K562 (cell line): Measurements from ENCODE around the gene ATG10. TPM values are rescaled to one million over a fixed set of nuclear protein-coding genes. Genes with fewer than 3 reads are reported as not detected.

Experiments
- ARID1B ChIP-seq: fragments of 450-650 bp; IDR thresholded peaks from 2 replicates; pipeline ENCODE4 v1.6.1; 2016; ENCODE audit warnings: antibody characterized with exemption, mild to moderate bottlenecking, inconsistent platforms
- BACH1 ChIP-seq: fragments of 200-800 bp; sonication (Bioruptor generic); IDR thresholded peaks from 2 replicates; pipeline ENCODE4 v1.6.1; 2016; ENCODE audit warnings: missing genetic modification characterization, missing compliant biosample characterization
- BCOR ChIP-seq: fragments of 450-650 bp; IDR thresholded peaks from 2 replicates; pipeline ENCODE4 v1.6.1; 2016
- CTBP1 ChIP-seq: fragments of 450-650 bp; IDR thresholded peaks from 2 replicates; pipeline ENCODE4 v1.6.1; 2016; ENCODE audit warnings: borderline replicate concordance
- L3MBTL2 ChIP-seq: fragments of 450-650 bp; IDR thresholded peaks from 2 replicates; pipeline ENCODE4 v1.6.1; 2016; ENCODE audit warnings: mild to moderate bottlenecking, moderate library complexity
- MAFF ChIP-seq: IDR thresholded peaks from 2 replicates; pipeline ENCODE4 v1.6.1; 2012; ENCODE audit warnings: low read length, improper control_type of control experiment
- NFE2L1 ChIP-seq: fragments of 450-650 bp; IDR thresholded peaks from 2 replicates; pipeline ENCODE4 v1.6.1; 2016; ENCODE audit warnings: missing genetic modification characterization, low read depth, mild to moderate bottlenecking, missing compliant biosample characterization, moderate library complexity, borderline replicate concordance
- PBX2 ChIP-seq, 2 experiments: IDR thresholded peaks in 1 of 2; conservative IDR thresholded peaks in 1 of 2; 2 replicates each; pipeline ENCODE4 v1.6.1; 2016; ENCODE audit warnings: low read depth in 2 of 2, mild to moderate bottlenecking in 1 of 2, missing compliant biosample characterization in 1 of 2, missing genetic modification characterization in 1 of 2, moderate library complexity in 1 of 2
- SFPQ ChIP-seq: fragments of 200-400 bp; formaldehyde crosslinking; IDR thresholded peaks from 2 replicates; pipeline ENCODE4 v1.6.1; 2017; ENCODE audit warnings: mild to moderate bottlenecking, low read depth, low read length, moderate library complexity
- STAT6 ChIP-seq: sonication (generic); formaldehyde crosslinking; IDR thresholded peaks from 2 replicates; pipeline ENCODE4 v1.8.1; 2023; ENCODE audit warnings: mild to moderate bottlenecking, missing genetic modification reagents
- ZFP1 ChIP-seq: fragments of 450-650 bp; formaldehyde crosslinking; IDR thresholded peaks from 2 replicates; pipeline ENCODE4 v1.4.0; 2020; ENCODE audit warnings: mild to moderate bottlenecking, mixed read lengths
- ZNF316 ChIP-seq: fragments of 450-650 bp; IDR thresholded peaks from 2 replicates; pipeline ENCODE4 v1.6.1; 2016
- polyA plus RNA-seq, 8 experiments: library from polyadenylated mRNA; depleted of rRNA in 4 of 8; stranded (reverse) in 5 of 8; unstranded in 3 of 8; fragments of >200 nt; fragmentation: Nextera tagmentation in 2 of 8; fragmentation: Illumina TruSeq in 1 of 8; extraction: Ambion mirVana in 2 of 8; extraction: Trizol in 1 of 8; gene quantifications; 2 replicates each; pipeline versions ENCODE4 v1.2.1 to v1.2.3, GENCODE V29; 2011 to 2014; ENCODE audit warnings: inconsistent platforms in 1 of 8, missing spikeins in 1 of 8
- total RNA-seq, 7 experiments: library from RNA; depleted of rRNA in 6 of 7; stranded (reverse); fragments of >200 nt in 6 of 7; fragmentation: Illumina TruSeq in 2 of 7; extraction: Trizol in 2 of 7; gene quantifications; 2 replicates each; pipeline versions ENCODE4 v1.2.1 to v1.2.3, GENCODE V29; 2011 to 2021; ENCODE audit warnings: low replicate concordance in 1 of 7

ATG10 gene
- total and polyA plus RNA-seq, 9 of the 15 experiments (the other 6 are each of a cell fraction or from before 2014, with no cell fraction given) = 7.0 to 18.8 (median 14.6) TPM

DNA sequence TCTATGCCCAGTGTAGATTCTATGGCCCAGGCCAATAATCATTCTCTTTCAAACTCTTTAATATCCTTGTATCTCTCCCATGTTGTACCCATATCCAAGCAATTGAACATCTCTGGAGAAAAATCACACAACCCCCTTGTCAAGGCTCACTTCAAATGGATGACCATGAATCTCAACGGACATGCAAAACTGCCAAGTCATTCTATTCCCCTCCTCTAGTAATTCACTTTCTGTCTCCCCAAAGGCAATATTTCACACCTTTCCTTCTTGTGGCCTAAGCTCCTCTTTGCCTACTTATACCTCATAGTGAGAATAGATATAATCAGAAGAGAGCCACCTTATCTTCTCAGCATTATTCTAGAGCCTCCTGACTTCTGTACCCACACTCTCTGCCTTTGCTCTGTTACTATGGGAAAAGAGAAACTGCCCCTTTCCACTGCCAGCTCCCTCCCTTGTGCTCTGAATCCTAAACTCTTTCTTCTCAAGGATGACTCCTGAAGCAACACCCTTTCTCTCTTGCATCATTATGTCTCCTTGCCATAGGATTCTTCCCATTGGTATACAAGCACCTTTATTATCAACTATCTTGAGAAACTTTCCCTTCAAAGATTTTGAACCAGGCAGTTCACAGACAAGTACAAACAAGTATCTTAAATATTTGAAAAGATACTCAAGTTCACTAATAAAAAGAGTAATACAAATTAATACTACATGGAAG, 240.2 kb downstream of the ATG10 start (continued):
- TF ChIP-seq MAFF (peak; percentile 85), CTBP1 (no peak), L3MBTL2 (peak; percentile 59), BACH1 (peak; percentile 71), NFE2L1 (tag) (peak; percentile 88), ARID1B (peak; percentile 31; the same call in 1 of the 2 replicates), SFPQ (no peak), STAT6 (CRISPR knock-in tag) (no peak), ZNF316 (peak; percentile 94), BCOR (no peak), ZFP1 (no peak), PBX2 (CRISPR knock-in tag; IDR thresholded peaks at IDR 0.05; ENCODE audit: low read depth) (no peak), PBX2 (tag; conservative IDR thresholded peaks at IDR 0.05; ENCODE audit: low read depth) (peak; percentile 62; the same call in 1 of the 2 replicates)
